ENCODE measurements around the gene SF3B6. TPM values are rescaled to one million over a fixed set of nuclear protein-coding genes. Genes with fewer than 3 reads are reported as not detected.

SF3B6 gene
- total and polyA plus RNA-seq, 12 donors: 61.2 to 209 (median 80.6) TPM

DNA sequence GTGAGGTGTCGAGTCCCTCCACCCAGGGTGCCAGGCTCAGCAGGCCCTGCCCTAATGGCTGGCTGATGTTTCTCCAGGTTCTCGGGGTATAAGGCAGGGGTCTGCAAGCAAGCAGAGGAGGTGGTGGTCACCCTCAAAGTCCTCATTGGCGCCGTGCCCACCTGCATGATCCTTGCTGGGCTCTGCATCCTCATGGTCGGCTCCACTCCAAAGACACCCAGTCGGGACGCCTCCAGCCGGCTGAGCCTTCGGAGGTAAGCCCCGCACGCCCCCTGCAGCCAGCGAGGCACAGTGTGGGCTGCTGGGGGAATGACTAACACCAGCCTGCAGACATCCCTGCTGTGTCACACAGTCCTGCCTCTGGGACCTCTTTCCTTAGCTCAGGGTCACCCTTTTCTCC, 52.1 kb downstream of the SF3B6 start:
- no peak for TF ChIP-seq POLR2A (IDR thresholded peaks at IDR 0.05)
- TF ChIP-seq, protein P1, sequence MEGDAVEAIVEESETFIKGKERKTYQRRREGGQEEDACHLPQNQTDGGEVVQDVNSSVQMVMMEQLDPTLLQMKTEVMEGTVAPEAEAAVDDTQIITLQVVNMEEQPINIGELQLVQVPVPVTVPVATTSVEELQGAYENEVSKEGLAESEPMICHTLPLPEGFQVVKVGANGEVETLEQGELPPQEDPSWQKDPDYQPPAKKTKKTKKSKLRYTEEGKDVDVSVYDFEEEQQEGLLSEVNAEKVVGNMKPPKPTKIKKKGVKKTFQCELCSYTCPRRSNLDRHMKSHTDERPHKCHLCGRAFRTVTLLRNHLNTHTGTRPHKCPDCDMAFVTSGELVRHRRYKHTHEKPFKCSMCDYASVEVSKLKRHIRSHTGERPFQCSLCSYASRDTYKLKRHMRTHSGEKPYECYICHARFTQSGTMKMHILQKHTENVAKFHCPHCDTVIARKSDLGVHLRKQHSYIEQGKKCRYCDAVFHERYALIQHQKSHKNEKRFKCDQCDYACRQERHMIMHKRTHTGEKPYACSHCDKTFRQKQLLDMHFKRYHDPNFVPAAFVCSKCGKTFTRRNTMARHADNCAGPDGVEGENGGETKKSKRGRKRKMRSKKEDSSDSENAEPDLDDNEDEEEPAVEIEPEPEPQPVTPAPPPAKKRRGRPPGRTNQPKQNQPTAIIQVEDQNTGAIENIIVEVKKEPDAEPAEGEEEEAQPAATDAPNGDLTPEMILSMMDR (IDR thresholded peaks at IDR 0.05): no peak
- H3K27ac ChIP-seq: no peak overlapping the region
- peaks cover 0 to 3% of the 10 kb centered on the region in 2 donors for H3K36me3 ChIP-seq (replicated peaks in 1 of 2)
- H3K9me3 ChIP-seq (replicated peaks in 1 of 3): no peaks in the 10 kb centered on the region
- no peaks in the 10 kb centered on the region for H3K27me3 ChIP-seq
- H3K4me1 ChIP-seq (replicated peaks in 1 of 2): no peaks in the 10 kb centered on the region
- DNase-seq: no peak
- H3K4me3 ChIP-seq: no peak overlapping the region
- 84 to 90% (median 88%) methylated on average over 9 to 12 of the region's 12 CpGs for WGBS, 4 donors
- intact Hi-C loops (cut with DNase I): no loop called here

DNA sequence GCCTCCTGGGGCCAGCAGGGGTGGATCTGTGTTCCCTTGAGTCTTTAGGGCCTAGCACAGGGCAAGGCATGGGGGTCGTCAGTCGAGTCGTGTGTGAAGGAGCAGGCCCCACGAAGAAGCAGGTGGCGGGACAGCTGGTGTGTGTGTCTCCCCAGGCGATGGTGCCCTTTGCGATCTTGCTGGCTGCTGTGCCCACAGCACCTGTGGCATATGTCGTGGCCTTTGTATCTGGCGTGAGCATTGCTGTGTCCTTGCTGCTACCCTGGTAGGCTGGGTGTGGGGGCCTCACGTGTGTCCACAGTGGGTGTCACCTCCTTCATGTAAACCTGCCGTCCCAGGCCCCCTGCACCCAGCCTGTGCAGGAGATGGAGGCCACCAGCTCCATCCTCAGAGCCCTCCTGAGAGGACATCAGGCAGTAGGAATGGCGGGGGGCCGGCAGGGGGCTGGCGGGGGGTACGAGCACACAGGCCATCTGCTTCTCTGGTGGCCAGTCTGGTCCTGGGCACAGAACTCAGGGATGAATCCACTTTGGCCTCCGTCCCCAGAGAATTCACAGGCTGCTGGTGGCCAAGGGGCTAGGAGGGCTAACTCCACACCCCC, 53.1 kb downstream of the SF3B6 start:
- no peak overlapping the region for H3K27ac ChIP-seq
- no peak for DNase-seq
- H3K36me3 ChIP-seq (replicated peaks in 1 of 2): no peaks in the 10 kb centered on the region
- no peaks in the 10 kb centered on the region for H3K27me3 ChIP-seq
- no peaks in the 10 kb centered on the region for H3K4me1 ChIP-seq (replicated peaks in 1 of 2)
- 86 to 94% (median 90%) methylated on average over 7 to 16 of the region's 16 CpGs for WGBS, 4 donors
- intact Hi-C loops (cut with DNase I): no loop called here
- no peak overlapping the region for H3K4me3 ChIP-seq
- TF ChIP-seq, protein P1 (IDR thresholded peaks at IDR 0.05): no peak
- no peak for TF ChIP-seq POLR2A (IDR thresholded peaks at IDR 0.05)
- no peaks in the 10 kb centered on the region for H3K9me3 ChIP-seq (replicated peaks in 1 of 3)

DNA sequence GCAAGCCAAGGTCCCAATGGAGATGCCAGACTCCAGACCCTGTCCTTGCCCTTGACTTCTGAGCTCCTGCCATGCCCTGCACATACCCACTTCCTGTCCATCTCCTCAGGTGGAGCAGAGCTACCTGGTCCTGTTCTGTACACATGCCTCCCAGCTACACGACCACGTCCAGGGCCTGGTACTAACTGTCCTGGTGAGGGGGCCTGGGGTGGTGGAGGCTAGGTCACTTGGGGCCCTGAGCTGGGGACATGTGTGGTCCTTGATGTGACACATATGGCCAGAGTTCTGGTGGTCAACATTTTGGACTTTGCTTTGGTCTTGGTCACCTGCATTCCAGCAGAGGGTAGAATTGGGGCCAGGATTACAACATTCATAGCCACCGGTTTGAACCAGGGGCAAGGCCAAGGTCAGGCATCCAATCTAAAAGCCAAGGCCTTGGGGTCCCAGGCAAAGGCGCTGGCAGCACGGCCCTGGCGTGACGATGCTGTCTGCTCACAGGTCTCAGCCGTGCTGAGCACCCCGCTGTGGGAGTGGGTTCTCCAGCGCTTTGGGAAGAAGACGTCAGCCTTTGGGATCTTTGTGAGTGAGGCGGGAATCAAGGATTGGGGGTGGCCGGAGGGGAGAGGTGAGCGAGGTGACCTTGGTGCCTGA, 53.7 kb downstream of the SF3B6 start:
- Histone ChIP-seq H3K36me3 (replicated peaks in 1 of 2) (no peaks in the 10 kb centered on the region), H3K4me1 (replicated peaks in 1 of 2) (no peaks in the 10 kb centered on the region), H3K27ac (no peak overlapping the region), H3K4me3 (no peak overlapping the region), H3K27me3 (no peaks in the 10 kb centered on the region), H3K9me3 (replicated peaks in 1 of 3) (no peaks in the 10 kb centered on the region)
- TF ChIP-seq, protein P1 (IDR thresholded peaks at IDR 0.05): no peak
- no peak for TF ChIP-seq POLR2A (IDR thresholded peaks at IDR 0.05)
- WGBS, 4 donors: 80 to 88% (median 87%) methylated on average over 12 to 14 of the region's 14 CpGs
- DNase-seq: no peak
- intact Hi-C loops (cut with DNase I): no loop called here

DNA sequence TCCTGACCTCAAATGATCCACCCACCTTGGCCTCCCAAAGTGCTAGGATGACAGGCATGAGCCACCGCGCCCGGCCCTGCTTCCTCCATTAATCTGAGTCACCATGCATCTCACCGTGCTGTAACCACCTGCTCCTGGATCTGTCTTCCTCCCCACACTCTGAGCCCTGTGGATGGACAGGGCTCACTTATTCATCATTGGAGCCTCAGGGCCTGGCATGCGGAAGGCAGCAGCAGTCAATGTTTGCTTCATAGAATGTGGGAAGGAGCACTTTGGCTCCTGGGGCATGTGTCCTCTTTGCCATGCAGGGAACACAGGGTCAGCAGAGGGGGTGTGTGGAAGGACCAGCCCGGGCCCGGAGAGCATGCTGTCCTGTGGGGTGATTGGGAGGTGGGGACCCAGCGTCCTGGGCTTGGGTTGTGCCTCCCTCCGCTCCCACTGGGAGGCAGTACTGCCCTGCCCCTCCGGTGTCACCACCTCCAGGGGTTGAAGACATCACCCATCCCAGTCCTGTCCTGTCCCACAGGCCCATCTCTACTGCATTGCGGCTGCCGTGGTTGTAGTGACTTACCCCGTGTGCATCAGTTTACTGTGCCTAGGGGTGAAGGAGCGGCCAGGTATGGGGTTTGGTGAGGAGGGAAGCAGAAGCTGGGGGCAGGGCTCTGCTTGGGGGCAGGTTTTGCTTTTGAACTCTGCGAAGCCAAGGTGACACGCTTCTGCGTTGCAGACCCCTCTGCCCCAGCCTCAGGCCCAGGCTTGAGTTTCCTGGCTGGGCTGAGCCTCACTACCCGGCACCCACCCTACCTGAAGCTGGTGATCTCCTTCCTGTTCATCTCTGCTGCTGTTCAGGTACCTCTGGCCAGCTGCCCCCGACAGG, 54.8 kb downstream of the SF3B6 start:
- intact Hi-C loops (cut with DNase I): no loop called here
- no peaks in the 10 kb centered on the region for H3K4me1 ChIP-seq (replicated peaks in 1 of 2)
- TF ChIP-seq POLR2A (IDR thresholded peaks at IDR 0.05): no peak
- TF ChIP-seq, protein P1 (IDR thresholded peaks at IDR 0.05): peak in 3 of 6 experiments; percentile 12 to 29 (median 25)
- H3K27ac ChIP-seq: no peak overlapping the region
- H3K4me3 ChIP-seq: no peak overlapping the region
- peak in 1 of 7 donors; percentile 8 for DNase-seq
- WGBS, 4 donors: 83 to 92% (median 85%) methylated on average over 13 to 19 of the region's 19 CpGs
- no peaks in the 10 kb centered on the region for H3K36me3 ChIP-seq (replicated peaks in 1 of 2)
- no peaks in the 10 kb centered on the region for H3K27me3 ChIP-seq
- no peaks in the 10 kb centered on the region for H3K9me3 ChIP-seq (replicated peaks in 1 of 3)
